ENCODE results near the gene YJU2. TPM values are rescaled to one million over a fixed set of nuclear protein-coding genes. Genes with fewer than 3 reads are reported as not detected.
"Not testable (repeated sequence)": the region's sequence is repeated elsewhere in the genome, so short reads cannot be mapped to it uniquely, and the experiment has no call there.

Gene YJU2
- total RNA-seq, 1 experiment from 2014 or later = 11.0 TPM

- H3K27ac ChIP-seq = no peak overlapping the region
- H4K20me1 ChIP-seq (ENCODE audit: insufficient read depth) = no peaks in the 10 kb centered on the region
- no peaks in the 10 kb centered on the region for H3K27me3 ChIP-seq (ENCODE audit: insufficient read depth, low read depth)
- H3K9me2 ChIP-seq (ENCODE audit: insufficient read depth) = no peaks in the 10 kb centered on the region
- no peaks in the 10 kb centered on the region for H3K9me3 ChIP-seq (ENCODE audit: insufficient read depth, low read depth)
- no peaks in the 10 kb centered on the region for H3F3A ChIP-seq (ENCODE audit: insufficient read depth, low read depth)
- BruUV-seq (replicated peaks) = no TSS peak
- no peaks in the 10 kb centered on the region for H3K36me3 ChIP-seq (ENCODE audit: low read depth)
- ChIA-PET POLR2A (ENCODE audit: unreplicated experiment) (no interaction called here), CTCF (no interaction called here)
- H3K4me2 ChIP-seq = no peak overlapping the region
- no peak for DNase-seq
- H3K4me3 ChIP-seq = no peak overlapping the region
- H3K79me2 ChIP-seq (ENCODE audit: low read depth) = no peaks in the 10 kb centered on the region
- no peaks in the 10 kb centered on the region for H3K4me1 ChIP-seq (replicated peaks; ENCODE audit: insufficient read depth)
- H2AFZ ChIP-seq = no peak overlapping the region
- TF ChIP-seq, protein P1, sequence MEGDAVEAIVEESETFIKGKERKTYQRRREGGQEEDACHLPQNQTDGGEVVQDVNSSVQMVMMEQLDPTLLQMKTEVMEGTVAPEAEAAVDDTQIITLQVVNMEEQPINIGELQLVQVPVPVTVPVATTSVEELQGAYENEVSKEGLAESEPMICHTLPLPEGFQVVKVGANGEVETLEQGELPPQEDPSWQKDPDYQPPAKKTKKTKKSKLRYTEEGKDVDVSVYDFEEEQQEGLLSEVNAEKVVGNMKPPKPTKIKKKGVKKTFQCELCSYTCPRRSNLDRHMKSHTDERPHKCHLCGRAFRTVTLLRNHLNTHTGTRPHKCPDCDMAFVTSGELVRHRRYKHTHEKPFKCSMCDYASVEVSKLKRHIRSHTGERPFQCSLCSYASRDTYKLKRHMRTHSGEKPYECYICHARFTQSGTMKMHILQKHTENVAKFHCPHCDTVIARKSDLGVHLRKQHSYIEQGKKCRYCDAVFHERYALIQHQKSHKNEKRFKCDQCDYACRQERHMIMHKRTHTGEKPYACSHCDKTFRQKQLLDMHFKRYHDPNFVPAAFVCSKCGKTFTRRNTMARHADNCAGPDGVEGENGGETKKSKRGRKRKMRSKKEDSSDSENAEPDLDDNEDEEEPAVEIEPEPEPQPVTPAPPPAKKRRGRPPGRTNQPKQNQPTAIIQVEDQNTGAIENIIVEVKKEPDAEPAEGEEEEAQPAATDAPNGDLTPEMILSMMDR (conservative IDR thresholded peaks at IDR 0.05) = no peak
- TF ChIP-seq EZH2 (IDR thresholded peaks at IDR 0.05; ENCODE audit: low read depth) = no peak
- intact Hi-C loops (cut with micrococcal nuclease; ENCODE audit: unreplicated experiment) = no loop called here
Measured at GRCh38 chr19:4234862-4235201, 12.0 kb upstream of the YJU2 start.

- H2AFZ ChIP-seq; DNase-seq; H3K27me3 ChIP-seq (ENCODE audit: insufficient read depth, low read depth); H3K4me1 ChIP-seq (replicated peaks; ENCODE audit: insufficient read depth); H3K27ac ChIP-seq; H3K36me3 ChIP-seq (ENCODE audit: low read depth); H3K9me3 ChIP-seq (ENCODE audit: insufficient read depth, low read depth); BruUV-seq (replicated peaks); H3K79me2 ChIP-seq (ENCODE audit: low read depth); H3K4me3 ChIP-seq; intact Hi-C loops (cut with micrococcal nuclease; ENCODE audit: unreplicated experiment); H4K20me1 ChIP-seq (ENCODE audit: insufficient read depth); CTCF ChIA-PET; H3K9me2 ChIP-seq (ENCODE audit: insufficient read depth); POLR2A ChIA-PET (ENCODE audit: unreplicated experiment); H3F3A ChIP-seq (ENCODE audit: insufficient read depth, low read depth); H3K4me2 ChIP-seq: not testable (repeated sequence)
Measured at GRCh38 chr19:4237510-4237909, 9.4 kb upstream of the YJU2 start.

DNA sequence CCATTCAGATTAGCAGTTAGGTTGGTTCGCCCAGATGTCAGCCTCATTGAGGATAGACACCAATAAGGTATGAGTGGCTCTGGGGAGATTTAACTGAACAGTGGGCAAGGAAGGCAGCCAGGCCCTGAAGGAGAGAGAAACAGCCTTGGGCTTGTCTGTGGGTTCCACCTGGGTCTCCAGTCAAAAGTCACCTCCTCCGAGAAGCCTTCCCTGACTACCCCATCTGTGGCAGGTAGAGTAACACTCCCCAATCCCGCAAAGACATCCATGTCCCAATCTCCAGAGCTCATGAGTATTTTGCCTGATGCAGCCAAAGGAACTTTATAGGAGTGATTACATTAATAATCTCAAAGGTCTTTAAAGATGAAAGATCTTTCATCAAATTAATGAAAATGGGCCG lies 8.0 kb upstream of the YJU2 start:
- POLR2A ChIA-PET (ENCODE audit: unreplicated experiment) = no interaction called here
- no TSS peak for BruUV-seq (replicated peaks)
- CTCF ChIA-PET = no interaction called here
- Histone ChIP-seq H3K4me1 (replicated peaks; ENCODE audit: insufficient read depth) (no peaks in the 10 kb centered on the region), H3K27ac (no peak overlapping the region), H3K4me2 (no peak overlapping the region), H3K36me3 (ENCODE audit: low read depth) (no peaks in the 10 kb centered on the region), H3K4me3 (no peak overlapping the region), H4K20me1 (ENCODE audit: insufficient read depth) (no peaks in the 10 kb centered on the region), H3K9me2 (ENCODE audit: insufficient read depth) (no peaks in the 10 kb centered on the region), H3K9me3 (ENCODE audit: insufficient read depth, low read depth) (no peaks in the 10 kb centered on the region), H3K27me3 (ENCODE audit: insufficient read depth, low read depth) (no peaks in the 10 kb centered on the region), H3K79me2 (ENCODE audit: low read depth) (no peaks in the 10 kb centered on the region), H2AFZ (no peak overlapping the region), H3F3A (ENCODE audit: insufficient read depth, low read depth) (no peaks in the 10 kb centered on the region)
- TF ChIP-seq EZH2 (IDR thresholded peaks at IDR 0.05; ENCODE audit: low read depth) = no peak
- TF ChIP-seq, protein P1 (conservative IDR thresholded peaks at IDR 0.05) = no peak
- intact Hi-C loops (cut with micrococcal nuclease; ENCODE audit: unreplicated experiment) = no loop called here
- DNase-seq = no peak

- TF ChIP-seq, protein P1 (conservative IDR thresholded peaks at IDR 0.05) = no peak
- no peak for TF ChIP-seq EZH2 (IDR thresholded peaks at IDR 0.05; ENCODE audit: low read depth)
- no peak for DNase-seq
- H2AFZ ChIP-seq = no peak overlapping the region
- no peak overlapping the region for H3K4me3 ChIP-seq
- no peaks in the 10 kb centered on the region for H3K9me3 ChIP-seq (ENCODE audit: insufficient read depth, low read depth)
- ChIA-PET POLR2A (ENCODE audit: unreplicated experiment) (no interaction called here), CTCF (no interaction called here)
- H3K27ac ChIP-seq = no peak overlapping the region
- H4K20me1 ChIP-seq (ENCODE audit: insufficient read depth) = no peaks in the 10 kb centered on the region
- H3K4me1 ChIP-seq (replicated peaks; ENCODE audit: insufficient read depth) = no peaks in the 10 kb centered on the region; the same call in 1 of the 2 replicates
- intact Hi-C loops (cut with micrococcal nuclease; ENCODE audit: unreplicated experiment) = no loop called here
- H3F3A ChIP-seq (ENCODE audit: insufficient read depth, low read depth) = peaks cover 5% of the 10 kb centered on the region; the same call in 1 of the 2 replicates
- H3K9me2 ChIP-seq (ENCODE audit: insufficient read depth) = no peaks in the 10 kb centered on the region
- no TSS peak for BruUV-seq (replicated peaks)
- no peaks in the 10 kb centered on the region for H3K36me3 ChIP-seq (ENCODE audit: low read depth)
- no peaks in the 10 kb centered on the region for H3K27me3 ChIP-seq (ENCODE audit: insufficient read depth, low read depth)
- no peak overlapping the region for H3K4me2 ChIP-seq
- no peaks in the 10 kb centered on the region for H3K79me2 ChIP-seq (ENCODE audit: low read depth)
Measured at GRCh38 chr19:4241824-4242430, 5.0 kb upstream of the YJU2 start.

- H3K9me3 ChIP-seq (ENCODE audit: insufficient read depth, low read depth); H3K9me2 ChIP-seq (ENCODE audit: insufficient read depth); DNase-seq; H4K20me1 ChIP-seq (ENCODE audit: insufficient read depth); H3K27me3 ChIP-seq (ENCODE audit: insufficient read depth, low read depth); intact Hi-C loops (cut with micrococcal nuclease; ENCODE audit: unreplicated experiment); POLR2A ChIA-PET (ENCODE audit: unreplicated experiment); H3K4me3 ChIP-seq; H3K4me1 ChIP-seq (replicated peaks; ENCODE audit: insufficient read depth); H3K79me2 ChIP-seq (ENCODE audit: low read depth); H3F3A ChIP-seq (ENCODE audit: insufficient read depth, low read depth); H3K36me3 ChIP-seq (ENCODE audit: low read depth); H3K27ac ChIP-seq; CTCF ChIA-PET; BruUV-seq (replicated peaks): not testable (repeated sequence)
- peak overlapping the region; percentile 78; the same call in 1 of the 2 replicates for H2AFZ ChIP-seq
- H3K4me2 ChIP-seq = peak overlapping the region; percentile 71
Measured at GRCh38 chr19:4245938-4246337, 942 bp upstream of the YJU2 start.

Data from PC-9 (cell line).